Osteoblast (primary cell): ENCODE data around the gene ZNF608. TPM values are rescaled to one million over a fixed set of nuclear protein-coding genes. Genes with fewer than 3 reads are reported as not detected.
A peak's percentile ranks its signal among the peaks of the same experiment; 100 is the strongest.

Experiments used
- DNase-seq: peaks from one replicate; pipeline ENCODE4 v3.0.0; 2011; ENCODE audit warnings: low spot score, mixed read lengths; ENCODE audit not compliant: insufficient read length; ENCODE audit errors: missing footprints
- H2AFZ ChIP-seq: 2 replicates; pipeline ENCODE4 v1.6.0; 2011; ENCODE audit warnings: mild to moderate bottlenecking, low read length
- H3K27ac ChIP-seq: 2 replicates; pipeline ENCODE4 v1.5.1; 2011; ENCODE audit warnings: mild to moderate bottlenecking, low read depth, low read length, moderate library complexity
- H3K27me3 ChIP-seq: 2 replicates; pipeline ENCODE4 v1.6.0; 2012; ENCODE audit warnings: mild to moderate bottlenecking, control low read depth, inconsistent platforms, low read length, moderate library complexity; ENCODE audit not compliant: insufficient read depth
- H3K36me3 ChIP-seq: 2 replicates; pipeline ENCODE4 v1.5.1; 2011; ENCODE audit warnings: mild to moderate bottlenecking, low read length, control low read depth, moderate library complexity; ENCODE audit not compliant: insufficient read depth
- H3K4me1 ChIP-seq: 2 replicates; pipeline ENCODE4 v1.5.1; 2011; ENCODE audit warnings: mild to moderate bottlenecking, low read length, control low read depth, moderate library complexity; ENCODE audit not compliant: insufficient read depth
- H3K4me2 ChIP-seq: 2 replicates; pipeline ENCODE4 v1.6.0; 2011; ENCODE audit warnings: mild to moderate bottlenecking, low read length; ENCODE audit not compliant: insufficient read depth
- H3K4me3 ChIP-seq: fragments of 200-600 bp; sonication (generic); 3 replicates; pipeline ENCODE4 v1.5.1; 2012; ENCODE audit warnings: mild to moderate bottlenecking, low read length, inconsistent platforms; ENCODE audit not compliant: insufficient read depth
- H3K79me2 ChIP-seq: 2 replicates; pipeline ENCODE4 v1.6.0; 2012; ENCODE audit warnings: mild to moderate bottlenecking, low read length, control low read depth, inconsistent platforms; ENCODE audit not compliant: insufficient read depth
- H3K9me3 ChIP-seq: 2 replicates; pipeline ENCODE4 v1.5.1; 2011; ENCODE audit warnings: low read depth, low read length, control low read depth
- H4K20me1 ChIP-seq: 2 replicates; pipeline ENCODE4 v1.6.0; 2012; ENCODE audit warnings: mild to moderate bottlenecking, low read length, control low read depth; ENCODE audit not compliant: insufficient read depth
- CTCF ChIP-seq: IDR thresholded peaks from 2 replicates; pipeline ENCODE4 v1.5.1; 2011; ENCODE audit warnings: mild to moderate bottlenecking, low read depth, low read length, moderate library complexity; ENCODE audit errors: extremely low read depth
- total RNA-seq: library from RNA; depleted of rRNA; stranded (reverse); fragments of >200 nt; gene quantifications from 2 replicates; pipeline ENCODE4 v1.2.3, GENCODE V29; 2012

ZNF608 gene
- 11.6 and 14.7 TPM in 2 replicates for total RNA-seq

GRCh38 chr5:124745928-124746915, at the start of gene ZNF608:
Gene ZNF608 (minus strand): TSS chr5:124746639. CDS start chr5:124744989, 1,650 bp downstream.
- peak within 1 kb of the TSS; percentile 79 for H3K4me3 ChIP-seq
- H3K27me3 ChIP-seq = peaks cover 14% of the 10 kb centered on the region
- peak; percentile 65 for DNase-seq
- peaks cover 5% of the 10 kb centered on the region for H3K79me2 ChIP-seq
- TF ChIP-seq CTCF = no peak
- peaks cover 50% of the 10 kb centered on the region for H3K4me1 ChIP-seq
- no peaks in the 10 kb centered on the region for H3K36me3 ChIP-seq
- H3K4me2 ChIP-seq = peak within 1 kb of the TSS; percentile 99
- peak within 1 kb of the TSS; percentile 88 for H2AFZ ChIP-seq
- H3K27ac ChIP-seq = peak within 1 kb of the TSS; percentile 77
- no peaks in the 10 kb centered on the region for H4K20me1 ChIP-seq
- H3K9me3 ChIP-seq = no peaks in the 10 kb centered on the region

GRCh38 chr5:124795829-124796228, 49.4 kb upstream of the ZNF608 start:
- DNase-seq = no peak
- H3K79me2 ChIP-seq = no peaks in the 10 kb centered on the region
- no peak overlapping the region for H3K4me3 ChIP-seq
- no peak for TF ChIP-seq CTCF
- no peak overlapping the region for H3K27ac ChIP-seq
- no peaks in the 10 kb centered on the region for H4K20me1 ChIP-seq
- H3K4me1 ChIP-seq = no peaks in the 10 kb centered on the region
- H3K27me3 ChIP-seq = no peaks in the 10 kb centered on the region
- H3K4me2 ChIP-seq = no peak overlapping the region
- no peaks in the 10 kb centered on the region for H3K36me3 ChIP-seq
- no peak overlapping the region for H2AFZ ChIP-seq
- H3K9me3 ChIP-seq = no peaks in the 10 kb centered on the region

- Histone ChIP-seq H3K27ac (no peak overlapping the region), H3K27me3 (no peaks in the 10 kb centered on the region), H3K9me3 (no peaks in the 10 kb centered on the region), H2AFZ (no peak overlapping the region), H3K79me2 (no peaks in the 10 kb centered on the region), H3K4me2 (no peak overlapping the region), H3K36me3 (no peaks in the 10 kb centered on the region), H4K20me1 (no peaks in the 10 kb centered on the region), H3K4me1 (no peaks in the 10 kb centered on the region), H3K4me3 (no peak overlapping the region)
- no peak for TF ChIP-seq CTCF
- DNase-seq = no peak
These were observed 44.7 kb upstream of the ZNF608 start for GRCh38 chr5:124790895-124791732.
